NCI-H1048 (cell line): ENCODE results near the gene CACNA2D4.

ENCODE experiments used
- DNase-seq: peaks from one replicate; lab custom pipeline; 2025; lab: John Stamatoyannopoulos, UW

The CACNA2D4 gene

DNA sequence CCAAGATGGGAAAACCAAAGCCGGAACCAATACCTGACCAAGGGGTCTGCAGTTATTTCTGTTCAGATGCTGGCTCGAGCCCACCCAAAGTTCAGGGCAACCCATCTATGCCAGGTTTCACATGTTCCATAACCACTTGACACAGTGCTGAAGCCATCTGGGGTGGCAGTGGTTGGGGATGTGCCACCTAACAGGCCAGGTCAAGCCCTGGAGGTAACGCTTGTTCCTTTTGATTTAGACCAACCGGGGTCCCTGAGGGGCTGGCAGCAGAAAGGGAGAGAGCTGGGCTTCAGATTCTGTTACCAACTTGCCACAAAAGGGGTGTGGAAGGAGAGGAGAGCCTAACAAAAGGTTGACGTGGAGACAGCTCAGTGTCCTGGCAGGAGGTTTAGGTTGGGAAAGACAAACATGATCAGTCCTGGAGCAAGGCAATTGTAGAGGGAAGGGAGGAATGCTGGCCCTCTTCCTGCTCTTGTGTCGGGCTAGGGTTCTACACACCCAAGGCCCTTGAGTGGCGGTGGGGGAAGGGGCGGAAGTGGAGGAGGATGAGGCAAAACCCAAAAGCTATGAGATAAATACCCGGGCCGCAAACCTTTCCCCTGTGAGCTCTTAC is 31.9 kb downstream of the CACNA2D4 start:
- DNase-seq = no peak

DNA sequence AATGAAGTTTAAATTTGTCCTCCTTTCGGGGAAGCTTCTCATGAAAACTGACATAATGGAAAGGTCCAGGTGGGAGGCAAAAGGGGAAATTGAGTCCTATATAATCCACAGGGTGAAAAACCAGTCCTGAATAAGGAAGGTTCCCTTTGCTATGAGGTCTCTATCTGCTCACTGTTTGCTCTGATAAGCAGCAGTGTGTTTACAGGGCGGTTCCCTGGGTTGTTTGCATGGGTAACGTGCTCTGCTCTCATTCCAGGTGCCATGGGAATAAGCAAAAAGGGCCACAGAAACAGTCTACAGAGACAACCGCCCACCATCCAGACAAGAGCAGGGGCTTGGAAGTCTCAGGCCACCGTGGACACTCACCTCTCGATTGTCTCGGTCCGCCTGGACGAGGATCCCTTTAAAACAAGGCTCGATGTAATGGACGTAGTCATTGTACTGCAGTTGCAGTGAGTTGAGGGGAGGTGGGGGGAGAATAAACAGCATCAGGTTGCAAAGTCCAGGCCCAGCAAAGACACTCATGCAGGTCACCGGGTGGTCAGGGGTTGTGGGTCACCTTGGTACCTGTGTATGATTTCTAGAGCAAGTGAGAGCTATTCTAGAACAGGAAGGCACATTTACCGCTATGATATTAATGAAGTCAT is 32.7 kb downstream of the CACNA2D4 start:
- DNase-seq = no peak

DNA sequence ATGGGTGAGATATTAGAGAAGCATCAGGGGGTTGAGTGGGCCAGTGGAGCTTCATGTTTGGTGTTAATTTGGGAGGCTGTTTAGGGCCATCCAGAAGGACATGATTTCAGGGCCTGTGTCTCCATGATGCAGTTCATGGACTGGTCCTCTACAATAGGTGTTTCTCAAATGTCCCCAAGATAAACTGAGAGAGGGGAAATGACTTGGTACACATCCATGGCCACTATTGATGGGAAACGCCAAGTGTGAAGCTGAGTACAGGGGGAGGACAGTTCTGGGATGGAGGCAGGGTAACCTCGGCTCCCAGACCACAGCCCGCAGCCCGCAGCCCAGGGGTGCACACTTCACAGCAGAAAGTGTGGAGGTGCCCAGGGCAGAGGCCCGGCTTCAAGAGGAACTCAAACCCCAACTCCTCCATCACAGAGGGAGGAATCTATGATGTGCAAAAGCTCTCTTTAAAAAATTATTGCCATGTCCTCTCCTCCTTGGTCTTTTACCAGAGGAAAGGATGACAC is 33.3 kb downstream of the CACNA2D4 start:
- no peak for DNase-seq

DNA sequence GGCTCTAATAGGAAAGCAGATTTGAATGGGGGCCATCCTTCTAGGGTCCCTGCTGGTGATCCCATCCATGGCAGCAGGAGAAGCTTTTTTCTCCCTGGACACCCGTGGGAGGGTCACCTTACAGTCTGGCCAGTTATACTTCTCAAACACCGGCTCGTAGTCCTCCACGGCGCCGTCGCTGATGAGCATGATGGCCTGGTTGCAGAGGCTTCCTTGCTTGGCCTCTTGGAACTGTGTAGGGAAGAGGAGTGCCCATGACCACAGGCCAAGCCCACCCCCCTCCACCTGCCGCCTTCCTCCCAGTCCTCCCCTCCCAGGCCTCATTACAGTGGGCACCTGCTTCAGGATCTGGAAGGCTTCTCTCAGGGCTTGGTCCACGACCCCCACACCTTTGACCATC is 33.8 kb downstream of the CACNA2D4 start:
- DNase-seq = no peak

DNA sequence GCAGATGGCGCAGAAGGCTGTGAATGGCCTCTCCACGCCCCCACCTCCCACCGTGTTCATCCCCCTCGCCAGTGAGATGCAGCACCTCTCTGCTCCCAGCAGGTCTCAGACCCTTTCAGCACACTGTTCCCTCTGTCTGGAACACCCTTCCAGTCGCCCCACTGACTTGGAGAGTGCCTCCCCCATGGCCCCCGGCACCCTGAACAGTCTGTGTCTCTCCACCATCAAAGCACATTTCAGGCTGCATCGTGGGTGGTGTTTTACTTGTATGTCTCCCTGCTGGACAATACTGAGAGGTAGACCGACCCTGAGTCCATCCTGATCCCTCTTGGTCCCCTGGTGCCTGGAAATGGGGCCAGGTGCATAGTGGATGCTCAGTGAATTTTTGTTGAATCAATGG is 34.9 kb downstream of the CACNA2D4 start:
- DNase-seq = no peak

DNA sequence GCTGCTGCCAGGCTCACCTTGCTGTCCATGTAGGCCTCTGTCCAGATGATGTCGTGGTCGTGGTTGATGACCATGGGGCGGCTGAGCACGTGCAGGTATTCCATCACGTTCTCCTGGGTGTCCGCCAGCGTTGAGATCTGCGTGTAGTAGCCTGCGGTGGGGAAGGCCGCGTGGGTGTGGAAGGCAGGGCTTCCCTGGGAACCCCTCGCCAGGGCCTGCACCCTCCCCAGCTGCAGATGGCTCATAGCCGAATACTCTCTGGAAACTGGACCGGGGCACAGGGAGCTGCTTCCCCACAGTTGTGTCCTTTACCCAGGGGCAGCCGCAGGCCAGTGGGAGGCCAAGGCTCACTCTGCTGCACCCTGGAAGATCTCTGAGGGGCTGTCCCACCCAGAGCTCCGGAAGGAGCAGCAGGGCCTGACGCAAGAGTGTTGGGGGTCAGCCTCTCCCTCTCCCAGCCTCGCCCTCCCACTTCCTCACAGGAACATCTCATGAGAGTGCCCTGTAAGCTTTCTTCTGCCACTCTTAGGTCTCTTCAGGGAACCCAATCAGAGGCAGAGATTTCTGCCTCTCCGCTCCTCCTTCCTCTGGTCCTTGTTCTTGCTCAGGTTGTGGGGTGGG is 35.5 kb downstream of the CACNA2D4 start:
- no peak for DNase-seq

DNA sequence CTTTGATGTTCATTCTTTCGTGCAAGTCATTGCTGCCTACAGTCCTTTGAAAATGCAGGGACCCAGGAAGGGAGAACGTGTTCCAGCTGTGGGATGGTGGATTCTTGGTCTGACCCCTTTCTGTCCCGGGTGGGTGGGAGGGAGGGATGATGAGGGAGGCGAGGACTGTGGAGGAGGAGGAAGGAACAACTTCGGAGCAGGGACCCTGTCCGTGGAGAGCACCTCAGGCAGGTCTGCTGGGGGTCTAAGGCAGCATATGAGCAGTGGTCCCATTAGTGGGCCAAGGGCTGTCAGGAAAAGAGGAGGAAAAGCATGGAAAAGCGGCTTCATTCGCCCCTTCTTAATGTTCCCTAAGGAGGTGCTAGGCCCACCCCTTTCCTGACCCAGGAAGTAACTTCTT is 36.0 kb downstream of the CACNA2D4 start:
- no peak for DNase-seq

DNA sequence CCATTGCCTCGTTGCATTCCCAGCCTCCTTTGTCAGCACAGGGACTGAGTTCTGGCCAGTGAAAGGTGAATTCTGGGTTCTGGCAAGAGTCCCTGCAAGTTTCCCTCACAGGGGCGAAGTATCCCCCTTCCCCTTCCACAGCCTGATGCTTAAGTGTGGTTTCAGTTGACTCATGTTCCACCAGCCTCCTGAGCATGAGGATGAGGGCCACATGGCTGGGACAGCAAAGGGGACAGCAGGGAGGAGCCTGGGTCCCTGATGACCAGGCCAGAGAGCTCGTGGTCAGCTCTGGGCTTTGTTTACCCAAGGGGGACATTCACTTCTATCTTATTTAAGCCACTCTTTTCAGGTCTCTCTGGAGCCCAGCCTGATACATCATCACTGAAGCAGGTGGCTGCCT is 36.5 kb downstream of the CACNA2D4 start:
- no peak for DNase-seq

DNA sequence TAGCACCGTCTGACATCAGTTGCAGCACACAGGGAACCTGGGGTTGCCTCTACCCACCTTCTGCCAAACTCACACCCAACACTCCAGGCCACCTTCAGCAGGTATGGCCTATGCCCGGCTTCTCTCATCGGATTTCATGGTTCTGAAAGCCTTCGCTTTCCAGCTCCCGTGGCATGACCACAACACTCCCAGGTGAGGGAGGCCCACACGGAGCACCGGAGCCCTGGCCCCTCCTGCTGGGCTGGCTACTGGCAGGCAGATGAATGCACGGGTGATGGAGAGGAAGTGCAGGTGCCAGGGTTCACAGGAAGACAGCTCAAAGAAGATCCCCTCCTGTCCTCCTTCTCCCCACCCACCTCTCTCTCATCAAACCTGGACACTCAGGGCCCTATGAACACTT is 37.2 kb downstream of the CACNA2D4 start:
- DNase-seq = no peak

DNA sequence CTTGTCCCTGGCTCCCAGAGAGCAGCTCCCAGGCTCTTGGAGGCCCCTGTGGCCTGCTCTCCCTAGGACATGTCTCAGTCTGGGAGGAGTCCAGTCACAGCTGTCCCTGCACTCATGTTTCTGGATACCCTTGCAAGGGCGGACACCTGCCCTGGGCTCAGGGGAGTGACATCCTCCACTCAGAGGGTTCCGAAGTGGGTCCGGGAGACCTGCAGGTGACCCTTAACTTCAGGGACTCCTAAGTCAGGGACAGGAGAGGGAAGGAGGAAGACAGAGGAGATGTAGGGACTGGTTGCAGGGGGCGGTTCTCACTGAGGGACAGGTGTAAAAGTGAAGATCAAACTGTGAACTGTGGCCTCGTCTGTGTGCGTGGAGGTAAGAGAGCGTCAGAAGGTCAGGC is 37.6 kb downstream of the CACNA2D4 start:
- DNase-seq = no peak

DNA sequence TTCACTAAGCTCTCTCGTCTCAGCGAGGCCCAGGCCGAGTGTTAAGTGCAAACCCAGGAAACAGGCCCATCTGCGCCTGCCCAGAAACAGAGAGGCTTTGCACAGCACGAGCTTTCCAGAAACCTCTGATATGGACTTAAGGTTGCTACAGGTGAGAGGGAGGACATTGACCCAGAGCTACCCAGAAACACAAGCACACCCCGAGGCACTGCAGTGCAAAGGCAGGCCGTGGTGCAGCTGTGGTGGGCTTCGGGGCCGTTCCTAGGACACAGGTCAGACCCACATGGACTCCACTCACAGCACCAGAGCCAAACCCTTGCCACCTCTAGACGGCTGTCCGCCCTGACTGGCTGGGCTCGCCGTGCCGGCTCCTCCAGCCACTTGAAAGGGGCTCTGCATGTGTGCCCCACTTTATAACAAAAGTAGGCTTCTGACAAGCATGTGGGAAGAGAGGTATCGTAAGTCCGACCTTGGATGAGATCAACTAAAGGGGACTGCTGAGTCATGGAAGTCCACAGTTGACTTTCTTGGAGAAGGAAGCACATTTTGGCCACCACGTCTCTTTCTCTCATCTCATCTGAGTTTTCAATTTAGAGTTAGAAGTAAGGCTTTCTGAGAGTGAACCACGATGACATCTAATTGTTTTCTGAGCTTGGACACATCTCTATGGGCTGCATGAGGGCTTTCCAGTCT is 38.2 kb downstream of the CACNA2D4 start:
- no peak for DNase-seq

DNA sequence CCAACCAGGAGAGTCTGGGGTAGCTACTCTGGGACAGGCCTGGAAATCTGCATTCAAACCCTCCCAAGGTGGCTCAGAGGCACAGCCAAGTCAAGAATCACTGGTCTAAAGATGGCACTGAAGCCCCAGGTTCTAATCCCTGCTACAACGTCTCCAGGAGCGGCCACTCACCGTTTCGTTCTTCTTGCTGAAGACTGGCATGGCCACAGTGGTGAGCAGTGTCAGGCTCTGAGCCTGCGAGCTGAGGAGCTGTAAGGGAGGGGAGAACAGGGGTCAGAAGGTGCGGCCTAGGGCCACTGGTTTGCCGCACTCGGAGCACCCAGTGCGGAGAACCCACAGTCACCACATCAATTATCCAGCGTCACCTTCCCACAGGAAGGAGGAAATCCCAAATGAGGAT is 38.8 kb downstream of the CACNA2D4 start:
- no peak for DNase-seq

DNA sequence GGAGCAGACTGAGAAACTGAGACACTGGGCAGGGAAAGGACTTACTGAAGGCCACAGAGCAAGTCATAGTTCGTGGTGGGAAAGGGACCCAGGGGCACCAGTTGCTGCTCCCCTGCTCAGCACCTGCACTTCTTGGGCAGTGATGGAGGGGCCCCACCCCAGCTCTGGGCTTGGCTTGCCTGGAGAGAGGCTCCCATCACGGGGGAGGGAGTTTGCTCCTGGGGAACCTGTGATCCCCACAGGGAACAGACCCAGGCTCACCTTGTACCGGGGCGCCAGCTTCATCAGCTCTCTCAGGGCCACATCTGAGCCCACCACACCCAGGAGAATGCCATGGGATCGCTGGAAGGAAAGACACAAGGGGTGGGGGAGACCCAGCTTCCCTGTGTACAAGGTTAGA is 39.8 kb downstream of the CACNA2D4 start:
- no peak for DNase-seq

DNA sequence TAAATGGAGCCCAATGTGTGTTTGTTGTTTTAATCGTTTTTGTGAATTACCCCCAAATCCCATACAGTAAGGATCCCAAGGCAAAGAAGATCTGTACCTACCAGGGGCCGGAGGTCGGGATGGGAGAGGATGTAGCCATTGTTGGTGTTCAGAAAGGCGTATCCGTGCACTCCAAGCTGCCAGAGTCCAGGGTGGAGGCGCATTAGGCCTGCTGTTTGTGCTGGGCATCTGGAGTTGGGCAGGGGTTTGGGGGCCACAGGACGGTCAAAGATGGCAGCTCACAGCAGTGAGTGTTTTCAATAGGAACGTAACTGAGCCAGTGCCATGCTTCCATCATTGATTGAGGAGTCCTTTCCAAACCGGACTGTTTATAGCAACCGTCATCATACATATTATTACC is 40.2 kb downstream of the CACNA2D4 start:
- no peak for DNase-seq

DNA sequence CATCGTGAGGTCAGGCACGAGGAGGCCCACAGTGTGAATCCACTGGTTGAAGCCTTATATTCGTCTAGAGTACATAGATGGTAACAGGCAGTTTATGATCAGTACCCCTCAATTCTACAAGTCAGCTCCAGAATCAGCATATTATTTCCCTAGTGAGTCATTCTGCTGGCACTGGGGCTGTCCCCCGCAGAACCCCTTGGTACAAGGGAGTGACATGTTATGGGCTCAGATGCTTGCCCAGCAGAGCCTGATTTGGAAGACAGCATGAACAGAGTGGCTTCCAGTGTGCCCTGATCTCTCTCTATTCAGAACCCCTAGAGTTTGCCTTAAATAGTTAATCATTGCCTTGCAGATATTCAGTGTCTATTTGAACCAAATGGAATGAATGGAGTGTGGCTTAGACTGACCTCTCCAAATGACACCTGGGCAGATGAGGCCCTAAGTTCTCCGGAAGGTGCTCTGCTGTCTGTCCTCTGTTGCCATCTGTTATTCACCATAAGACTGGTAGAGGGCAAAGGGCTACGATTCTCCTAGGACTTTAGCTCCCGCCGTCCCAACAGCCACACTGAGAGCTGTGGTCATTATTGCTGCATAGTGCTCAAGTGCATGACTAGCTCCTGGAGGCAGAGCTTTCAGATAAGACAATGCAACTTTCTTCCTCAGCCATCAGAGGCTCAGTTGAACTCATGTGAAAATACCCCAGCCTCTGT is 41.1 kb downstream of the CACNA2D4 start:
- DNase-seq = no peak

DNA sequence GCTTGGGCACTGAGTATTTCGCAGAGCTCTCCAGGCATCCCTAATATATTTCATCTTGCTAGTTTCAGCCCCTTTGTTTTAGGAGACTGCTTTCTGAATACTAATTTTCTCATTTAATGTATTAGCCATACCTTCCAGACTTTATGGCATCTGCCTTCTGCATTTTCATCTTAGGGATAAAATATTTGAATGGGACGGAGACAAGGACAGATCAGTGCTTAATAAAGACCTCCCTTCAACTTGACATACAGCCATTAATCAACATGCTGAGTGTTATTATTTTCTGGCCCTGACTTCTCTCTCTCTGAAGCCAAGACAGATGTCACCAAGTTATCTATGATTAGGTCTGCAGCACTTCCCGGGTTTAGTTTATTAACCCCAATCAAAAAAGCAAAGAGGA is 42.4 kb downstream of the CACNA2D4 start:
- no peak for DNase-seq

DNA sequence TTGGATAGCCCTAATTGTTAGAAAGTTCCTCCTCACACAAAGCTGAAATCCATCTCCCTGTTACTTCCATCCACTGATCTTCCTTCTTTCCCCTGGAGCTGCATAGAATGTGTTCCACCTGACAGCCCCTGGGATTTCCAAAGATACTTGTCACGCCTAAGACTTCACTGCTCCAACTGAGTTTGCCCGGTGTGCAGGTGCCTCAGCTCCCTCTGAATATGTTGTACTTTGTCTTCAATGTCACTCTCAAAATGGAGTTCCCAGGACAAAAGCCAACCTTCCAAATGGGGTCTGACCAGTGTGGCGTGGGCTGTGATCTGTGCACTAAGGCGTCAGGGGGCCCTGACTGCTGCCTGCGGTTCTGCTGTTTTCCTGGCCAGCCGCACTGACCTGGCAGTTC is 42.8 kb downstream of the CACNA2D4 start:
- DNase-seq = no peak

DNA sequence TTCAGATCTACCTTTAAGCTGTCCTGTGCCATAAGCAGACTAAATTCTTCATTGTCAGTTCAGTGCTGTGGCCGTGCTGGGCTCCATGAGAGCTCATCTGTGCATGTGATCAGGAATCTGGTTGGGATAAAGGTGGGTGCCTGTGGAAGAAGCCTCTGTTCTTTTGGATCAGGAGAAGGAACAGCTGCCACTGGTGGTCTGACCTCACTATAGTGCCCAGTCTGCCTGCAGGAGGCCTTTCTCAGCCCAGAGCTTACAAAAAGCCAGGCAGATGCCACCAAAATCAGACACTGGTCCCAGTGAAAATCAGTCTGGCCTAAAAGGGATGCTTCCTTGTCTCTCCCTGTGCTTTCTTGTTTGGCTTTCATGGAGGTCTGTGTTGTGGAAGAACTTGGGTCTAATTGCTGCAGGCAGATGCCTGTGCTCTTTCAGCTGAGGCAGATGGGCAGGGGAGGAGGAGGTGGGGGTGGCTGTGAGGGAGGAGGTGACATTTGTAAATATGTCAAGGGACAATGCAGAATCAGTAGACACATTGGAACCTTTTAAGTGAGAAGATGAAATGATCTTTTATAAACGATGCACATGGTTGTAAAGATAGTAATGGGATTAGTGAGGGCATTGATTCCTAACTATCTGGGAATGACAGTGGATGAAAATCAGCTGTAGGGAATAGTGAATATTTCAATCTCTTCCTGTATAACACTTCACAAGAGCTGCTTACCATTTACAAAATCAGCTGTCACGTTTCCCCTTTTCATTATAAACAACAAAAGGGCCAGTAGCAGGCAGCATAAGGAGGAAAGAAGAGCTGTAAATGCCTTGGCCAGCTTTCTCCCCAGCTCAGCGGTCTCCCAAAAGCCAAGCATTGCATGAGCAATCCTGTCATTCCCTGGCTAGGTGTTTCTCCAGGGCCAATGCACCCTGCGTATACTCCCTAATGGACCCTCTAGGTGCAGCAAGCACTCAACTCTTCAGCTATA is 44.6 kb downstream of the CACNA2D4 start:
- DNase-seq = no peak

DNA sequence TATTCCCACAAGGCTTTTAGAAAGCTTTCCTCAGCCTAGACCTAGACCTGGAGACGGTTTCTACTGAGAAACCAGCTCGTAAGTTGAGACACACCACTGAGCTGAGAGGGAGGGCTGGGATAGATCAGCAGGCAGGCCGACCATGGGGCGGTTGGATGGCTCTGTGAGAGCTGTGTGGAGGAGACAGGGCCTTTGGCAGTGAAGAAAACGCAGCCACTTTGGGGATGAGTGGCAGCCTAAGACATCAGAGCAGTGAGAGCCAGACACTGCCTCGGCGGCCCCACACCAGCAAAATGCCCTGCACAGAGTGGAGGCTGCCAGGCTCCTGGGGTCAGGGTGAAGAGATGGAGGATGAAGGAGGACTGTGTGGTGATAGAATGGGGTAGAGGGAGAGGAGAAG is 46.0 kb downstream of the CACNA2D4 start:
- no peak for DNase-seq

DNA sequence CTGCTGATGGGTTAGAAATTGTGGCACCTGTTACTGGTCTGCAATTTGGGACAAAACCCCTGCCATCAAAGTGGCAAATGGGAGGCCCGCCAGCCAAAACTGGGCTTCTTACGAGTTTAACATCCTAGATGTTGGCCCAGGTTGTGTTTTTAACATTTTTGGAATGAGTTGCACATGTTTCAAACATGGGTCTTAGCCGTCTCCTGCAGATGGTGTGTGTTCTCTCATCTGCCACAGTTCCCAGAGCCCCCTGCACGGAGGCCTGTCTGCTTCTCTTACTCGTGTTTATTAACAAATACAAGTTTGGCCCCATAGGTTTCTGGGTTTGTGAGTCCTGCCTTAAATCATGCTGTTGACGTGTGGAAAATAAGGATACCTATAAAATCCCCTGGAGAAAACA is 46.5 kb downstream of the CACNA2D4 start:
- DNase-seq = no peak
